HG03575 (cell line): Measurements from ENCODE around the gene YPEL2.

Source experiments
- ATAC-seq: cut with Tn5 transposase; IDR thresholded peaks from one replicate; pipeline ENCODE4 v1.9.1; 2021; ENCODE audit not compliant: unreplicated experiment, insufficient number of reproducible peaks, low FRiP score; ENCODE audit errors: extremely low read depth

YPEL2 gene

GRCh38 chr17:59355030-59355701 lies 23.7 kb downstream of the YPEL2 start:
- no peak for ATAC-seq

- ATAC-seq = no peak
These were observed 24.4 kb downstream of the YPEL2 start for GRCh38 chr17:59355702-59356325.

GRCh38 chr17:59356543-59357218 lies 25.2 kb downstream of the YPEL2 start:
- ATAC-seq = no peak

GRCh38 chr17:59357219-59357697 lies 25.8 kb downstream of the YPEL2 start:
- no peak for ATAC-seq

GRCh38 chr17:59357929-59358328 lies 26.5 kb downstream of the YPEL2 start:
- ATAC-seq = no peak

- no peak for ATAC-seq
These were observed 29.9 kb downstream of the YPEL2 start for GRCh38 chr17:59361386-59361785.

- ATAC-seq = no peak
These were observed 30.7 kb downstream of the YPEL2 start for GRCh38 chr17:59361916-59362810.

- no peak for ATAC-seq
These were observed 31.4 kb downstream of the YPEL2 start for GRCh38 chr17:59362811-59363205.

- ATAC-seq = no peak
These were observed 34.0 kb downstream of the YPEL2 start for GRCh38 chr17:59365383-59365981.

- no peak for ATAC-seq
These were observed 34.7 kb downstream of the YPEL2 start for GRCh38 chr17:59366040-59366757.

- no peak for ATAC-seq
These were observed 35.6 kb downstream of the YPEL2 start for GRCh38 chr17:59366773-59367656.

- ATAC-seq = no peak
These were observed 36.2 kb downstream of the YPEL2 start for GRCh38 chr17:59367657-59368045.

GRCh38 chr17:59368218-59368857 lies 36.9 kb downstream of the YPEL2 start:
- ATAC-seq = no peak

GRCh38 chr17:59369031-59369975 lies 37.8 kb downstream of the YPEL2 start:
- no peak for ATAC-seq

- no peak for ATAC-seq
These were observed 39.3 kb downstream of the YPEL2 start for GRCh38 chr17:59370593-59371299.
